NCI-H1436 (cell line): ENCODE results near the gene TRAPPC1.
A peak's percentile ranks its signal among the peaks of the same experiment; 100 is the strongest.
"Not testable (repeated sequence)": the region's sequence is repeated elsewhere in the genome, so short reads cannot be mapped to it uniquely, and the experiment has no call there.

ENCODE experiments used
- DNase-seq: peaks from one replicate; lab custom pipeline; 2025; lab: John Stamatoyannopoulos, UW

The TRAPPC1 gene, protein sequence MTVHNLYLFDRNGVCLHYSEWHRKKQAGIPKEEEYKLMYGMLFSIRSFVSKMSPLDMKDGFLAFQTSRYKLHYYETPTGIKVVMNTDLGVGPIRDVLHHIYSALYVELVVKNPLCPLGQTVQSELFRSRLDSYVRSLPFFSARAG

DNA sequence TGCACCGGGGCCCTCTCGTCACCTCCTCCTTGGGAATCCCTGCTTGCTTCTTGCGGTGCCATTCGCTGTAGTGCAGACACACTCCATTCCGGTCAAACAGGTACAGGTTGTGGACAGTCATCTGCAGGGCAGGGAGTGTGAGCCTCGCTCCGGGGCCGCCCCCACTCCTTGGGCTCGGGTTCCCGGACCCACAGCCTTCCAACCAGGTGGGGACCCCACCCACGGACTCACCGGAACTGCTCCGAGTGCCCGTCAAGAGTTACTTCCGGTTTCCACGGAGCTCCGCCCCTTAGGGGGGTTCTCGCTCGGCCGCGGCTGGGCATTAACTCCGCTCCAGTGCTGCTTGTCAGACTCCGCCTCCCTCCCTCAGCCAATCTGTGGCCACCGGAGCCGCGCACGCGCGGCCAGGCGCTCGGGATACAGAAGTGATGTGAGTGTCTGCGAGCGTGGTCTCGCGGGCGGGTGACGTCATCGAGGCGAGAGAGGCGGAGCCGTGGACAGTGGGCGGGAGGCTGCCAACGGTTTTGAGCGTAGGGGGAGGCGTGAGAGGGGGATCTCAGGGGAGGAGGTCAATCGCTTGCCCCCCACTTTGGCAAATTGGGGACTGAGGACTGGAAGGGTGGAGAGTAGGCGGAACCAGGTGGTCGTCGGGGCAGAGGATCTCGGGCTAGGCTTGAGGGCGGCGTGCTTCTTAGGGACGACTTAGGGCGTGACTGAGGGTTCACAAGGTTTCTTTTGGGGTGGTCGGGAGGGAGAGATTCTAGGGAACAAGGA lies at the start of gene TRAPPC1, which contains the start of gene CNTROB:
Gene TRAPPC1, minus strand, starts transcription at position 238 of the 774 bp plus-strand sequence. Its CDS starts 117 bp downstream, at position 121.
Gene CNTROB, plus strand, starts transcription at position 498 of the 774 bp plus-strand sequence. CDS start 874 bp downstream, outside the sequence.
- DNase-seq: peak; percentile 98

DNA sequence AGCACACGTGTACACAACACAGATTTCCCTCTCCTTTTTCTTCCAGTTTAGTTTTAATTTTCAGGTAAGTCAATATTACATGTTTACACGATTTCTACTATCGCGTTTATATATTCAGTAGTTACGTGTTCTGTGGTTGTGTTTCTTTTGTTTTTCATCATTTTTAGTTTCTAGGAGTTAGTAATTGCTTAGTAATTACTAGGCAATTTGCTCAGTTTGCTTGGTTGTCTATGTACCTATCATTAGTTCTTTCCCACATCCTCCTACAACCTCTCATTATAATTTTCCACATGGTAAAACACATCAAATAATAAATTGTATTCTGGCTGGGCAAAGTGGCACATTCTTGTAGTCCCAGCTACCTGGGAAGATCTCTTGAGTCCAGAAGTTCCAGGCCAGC lies 46.1 kb upstream of the TRAPPC1 start:
- no peak for DNase-seq

GRCh38 chr17:7977039-7977438 lies 45.3 kb upstream of the TRAPPC1 start:
- no peak for DNase-seq

DNA sequence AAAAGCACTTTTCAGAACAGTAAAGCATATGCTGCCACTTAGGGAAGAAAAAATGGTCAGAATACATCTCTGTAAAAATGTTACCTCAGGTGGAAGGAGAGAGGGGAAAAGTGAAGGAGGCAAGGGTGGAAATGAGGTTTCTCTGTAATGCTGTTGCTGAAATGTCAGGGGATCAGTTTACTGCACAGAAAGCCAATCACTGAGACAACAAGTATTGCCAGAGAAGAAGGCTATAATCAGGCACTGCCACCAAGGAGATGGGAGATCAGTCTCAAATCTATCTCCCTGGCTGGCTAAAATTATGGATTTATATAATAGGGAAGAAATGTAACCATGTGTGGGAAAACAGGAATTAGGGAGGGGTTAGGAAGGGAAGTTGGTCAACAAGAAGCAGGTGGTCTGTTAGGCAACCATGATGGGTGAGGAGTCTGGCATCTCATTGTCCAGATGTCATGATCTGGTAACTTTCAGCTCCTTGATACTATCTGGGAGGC lies 42.9 kb upstream of the TRAPPC1 start:
- no peak for DNase-seq

- no peak for DNase-seq
Observed at GRCh38 chr17:7972131-7972785, 40.5 kb upstream of the TRAPPC1 start.

- DNase-seq: no peak
Observed at GRCh38 chr17:7971651-7972050, 39.9 kb upstream of the TRAPPC1 start.

- no peak for DNase-seq
Observed at GRCh38 chr17:7969433-7969832, 37.7 kb upstream of the TRAPPC1 start.

GRCh38 chr17:7967751-7968150 lies 36.0 kb upstream of the TRAPPC1 start:
- DNase-seq: no peak

GRCh38 chr17:7961421-7961820 lies 29.7 kb upstream of the TRAPPC1 start:
- no peak for DNase-seq

DNA sequence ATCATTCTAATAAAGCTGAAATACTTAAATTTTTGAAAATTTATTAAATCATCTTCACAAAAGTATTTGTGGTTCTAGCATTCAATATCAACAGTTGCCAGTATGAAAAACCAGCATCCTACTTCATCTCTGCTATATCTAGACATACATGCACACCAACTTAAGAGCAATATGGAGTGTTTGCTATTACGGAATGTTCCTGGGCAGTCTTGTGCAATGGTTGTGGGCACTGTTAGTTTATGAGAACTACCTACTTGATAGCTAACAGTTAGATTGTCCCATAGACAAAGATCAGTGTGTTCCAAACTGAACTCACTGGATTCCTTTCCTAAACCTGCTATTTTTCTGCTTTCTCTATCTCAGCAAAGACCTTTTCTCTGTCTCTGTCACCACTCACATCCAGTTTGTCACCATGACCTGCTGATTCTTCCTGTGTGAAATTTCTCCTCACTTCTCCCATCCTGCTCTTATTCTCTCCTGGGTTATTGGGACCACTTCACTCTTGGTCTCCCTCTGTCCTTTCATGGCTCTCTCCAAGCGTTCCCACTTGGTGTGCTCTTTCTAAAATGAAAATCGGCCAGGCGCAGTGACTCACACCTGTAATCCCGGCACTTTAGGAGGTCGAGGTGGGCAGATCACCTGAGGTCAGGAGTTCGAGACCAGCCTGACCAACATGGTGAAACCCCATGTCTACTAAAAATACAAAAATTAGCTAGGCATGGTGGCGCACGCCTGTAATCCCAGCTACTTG lies 27.9 kb upstream of the TRAPPC1 start:
- no peak for DNase-seq

DNA sequence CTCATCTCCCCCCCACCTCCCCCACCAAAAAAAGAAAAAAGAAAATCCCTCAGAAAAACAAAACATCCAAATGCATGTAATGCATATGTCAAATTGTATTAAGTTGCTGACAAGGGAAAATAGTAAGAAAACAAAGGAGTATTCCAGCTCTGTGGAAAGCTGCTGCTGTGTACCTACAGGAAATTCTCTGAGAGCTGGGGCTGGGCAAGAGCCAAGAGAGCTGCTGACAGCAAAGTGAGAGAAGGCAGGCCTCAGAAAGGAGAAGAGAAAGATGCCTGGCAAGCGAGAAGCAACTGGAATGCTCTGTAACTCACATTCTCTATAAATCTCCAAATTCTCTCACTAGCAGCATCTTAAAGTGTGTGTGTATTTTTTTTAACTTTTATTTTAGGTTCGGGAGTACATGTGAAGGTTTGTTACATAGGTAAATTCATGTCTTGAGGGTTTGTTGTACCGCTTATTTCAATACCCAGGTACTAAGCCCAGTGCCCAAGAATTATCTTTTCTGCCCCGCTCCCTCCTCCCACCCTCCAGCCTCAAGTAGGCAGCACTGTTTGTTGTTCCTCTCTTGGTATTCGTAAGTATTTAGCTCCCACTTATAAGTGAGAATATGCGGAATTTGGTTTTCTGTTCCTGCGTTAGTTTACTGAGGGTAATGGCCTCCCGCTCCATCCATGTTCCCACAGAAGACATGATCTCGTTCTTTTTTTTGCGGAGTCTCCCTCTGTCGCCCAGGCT lies 24.7 kb upstream of the TRAPPC1 start:
- DNase-seq: no peak

GRCh38 chr17:7955414-7956227 lies 23.9 kb upstream of the TRAPPC1 start:
- no peak for DNase-seq

DNA sequence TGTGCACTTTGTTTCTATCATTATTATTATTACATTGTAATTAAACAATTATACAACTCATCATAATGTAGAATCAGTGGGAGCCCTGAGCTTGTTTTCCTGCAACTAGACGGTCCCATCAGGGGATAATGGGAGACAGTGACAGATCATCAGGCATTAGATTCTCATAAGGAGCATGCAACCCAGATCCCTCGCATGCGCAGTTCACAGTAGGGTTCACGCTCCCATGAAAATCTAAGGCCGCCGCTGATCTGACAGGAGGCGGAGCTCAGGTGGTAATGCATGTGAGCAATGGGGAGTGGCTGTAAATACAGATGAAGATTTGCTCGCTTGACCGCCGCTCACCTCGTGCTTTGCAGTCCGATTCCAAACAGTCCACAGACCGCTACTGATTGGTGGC lies 21.5 kb upstream of the TRAPPC1 start:
- not testable (repeated sequence) for DNase-seq

- no peak for DNase-seq
Observed at GRCh38 chr17:7951143-7951792, 19.5 kb upstream of the TRAPPC1 start.

DNA sequence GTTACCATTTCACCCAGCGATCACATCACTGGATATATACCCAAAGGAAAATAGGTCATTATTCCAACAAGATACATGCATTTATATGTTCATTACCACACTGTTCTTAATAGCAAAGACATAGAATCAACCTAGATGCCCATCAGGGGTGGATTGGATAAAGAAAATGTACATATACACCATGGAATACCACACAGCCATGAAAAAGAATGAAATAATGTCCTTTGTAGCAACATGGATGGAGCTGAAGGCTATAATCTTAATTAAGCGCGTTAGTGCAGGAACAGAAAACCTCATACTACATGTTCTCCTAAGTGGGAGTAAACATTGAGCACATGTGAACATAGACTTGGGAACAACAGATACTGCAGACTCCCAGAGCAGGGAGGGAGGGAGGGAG lies 18.8 kb upstream of the TRAPPC1 start:
- no peak for DNase-seq

DNA sequence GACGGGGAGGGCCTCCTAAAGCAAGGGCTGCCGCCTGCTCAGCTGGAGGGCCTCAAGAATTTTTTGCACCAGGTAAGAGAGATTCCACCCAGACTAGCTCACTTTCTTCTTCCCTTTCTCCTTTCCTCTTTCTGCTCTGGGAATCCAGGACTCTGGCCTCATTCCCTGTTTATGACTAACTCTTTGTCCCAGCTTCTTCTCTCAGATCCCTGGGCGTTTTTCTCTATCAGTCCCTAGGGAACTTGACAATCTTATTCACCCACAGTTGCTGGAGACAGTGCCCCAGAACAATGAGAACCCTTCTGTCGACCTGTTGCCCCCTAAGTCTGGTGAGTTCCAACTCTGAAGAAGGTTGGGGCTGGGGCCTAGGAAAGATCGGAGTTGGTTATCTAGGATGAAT lies 15.9 kb upstream of the TRAPPC1 start:
- DNase-seq: no peak

- no peak for DNase-seq
Observed at GRCh38 chr17:7946441-7946840, 14.7 kb upstream of the TRAPPC1 start.

GRCh38 chr17:7945651-7946050 lies 13.9 kb upstream of the TRAPPC1 start:
- no peak for DNase-seq

DNA sequence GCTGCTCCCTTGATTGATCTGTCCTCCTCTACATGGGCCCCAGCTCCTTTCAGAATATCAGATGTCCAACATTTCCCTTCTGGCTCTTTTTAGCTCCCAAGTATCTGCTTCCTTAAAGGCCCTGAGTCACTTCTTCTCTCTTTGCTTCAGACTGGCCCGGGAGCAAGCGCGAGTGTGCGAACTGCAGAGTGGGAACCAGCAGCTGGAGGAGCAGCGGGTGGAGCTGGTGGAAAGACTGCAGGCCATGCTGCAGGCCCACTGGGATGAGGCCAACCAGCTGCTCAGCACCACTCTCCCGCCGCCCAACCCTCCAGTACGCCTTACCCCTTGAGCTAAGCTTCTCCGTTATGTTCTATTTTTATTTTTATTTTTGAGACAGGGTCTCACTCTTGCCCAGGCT lies 12.6 kb upstream of the TRAPPC1 start:
- DNase-seq: no peak

- DNase-seq: no peak
Observed at GRCh38 chr17:7943291-7943690, 11.5 kb upstream of the TRAPPC1 start.
